ENCODE results near the gene KIF6.

GRCh38 chr6:39335780-39336545, 389.2 kb downstream of the KIF6 start:
- TF ChIP-seq, protein P1, sequence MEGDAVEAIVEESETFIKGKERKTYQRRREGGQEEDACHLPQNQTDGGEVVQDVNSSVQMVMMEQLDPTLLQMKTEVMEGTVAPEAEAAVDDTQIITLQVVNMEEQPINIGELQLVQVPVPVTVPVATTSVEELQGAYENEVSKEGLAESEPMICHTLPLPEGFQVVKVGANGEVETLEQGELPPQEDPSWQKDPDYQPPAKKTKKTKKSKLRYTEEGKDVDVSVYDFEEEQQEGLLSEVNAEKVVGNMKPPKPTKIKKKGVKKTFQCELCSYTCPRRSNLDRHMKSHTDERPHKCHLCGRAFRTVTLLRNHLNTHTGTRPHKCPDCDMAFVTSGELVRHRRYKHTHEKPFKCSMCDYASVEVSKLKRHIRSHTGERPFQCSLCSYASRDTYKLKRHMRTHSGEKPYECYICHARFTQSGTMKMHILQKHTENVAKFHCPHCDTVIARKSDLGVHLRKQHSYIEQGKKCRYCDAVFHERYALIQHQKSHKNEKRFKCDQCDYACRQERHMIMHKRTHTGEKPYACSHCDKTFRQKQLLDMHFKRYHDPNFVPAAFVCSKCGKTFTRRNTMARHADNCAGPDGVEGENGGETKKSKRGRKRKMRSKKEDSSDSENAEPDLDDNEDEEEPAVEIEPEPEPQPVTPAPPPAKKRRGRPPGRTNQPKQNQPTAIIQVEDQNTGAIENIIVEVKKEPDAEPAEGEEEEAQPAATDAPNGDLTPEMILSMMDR (IDR thresholded peaks at IDR 0.05), result no peak
- TF ChIP-seq POLR2AphosphoS5 (IDR thresholded peaks at IDR 0.05) (no peak), POLR2A (IDR thresholded peaks at IDR 0.05; ENCODE audit: low read depth) (no peak)

All from esophagus muscularis mucosa (tissue), 3 donors.